ENCODE results near the gene AKR1B15.

Gene AKR1B15

GRCh38 chr7:134627109-134627774, 78.3 kb downstream of the AKR1B15 start:
- in situ Hi-C loops (cut with HindIII; ENCODE audit: low pct_ligation_motif_present, low sequenced_read_pairs) = no loop called here
- Histone ChIP-seq H3K27ac (no peak overlapping the region), H3K36me3 (replicated peaks) (no peaks in the 10 kb centered on the region), H3K27me3 (replicated peaks) (no peaks in the 10 kb centered on the region), H3K4me3 (ENCODE audit: low read depth, low read length) (no peak overlapping the region)
- no peak for DNase-seq
- no peak for TF ChIP-seq CTCF (IDR thresholded peaks at IDR 0.05; ENCODE audit: low read depth, low read length, missing control alignments)

GRCh38 chr7:134627775-134628153, 78.9 kb downstream of the AKR1B15 start:
- no peak for DNase-seq
- no peak for TF ChIP-seq CTCF (IDR thresholded peaks at IDR 0.05; ENCODE audit: low read depth, low read length, missing control alignments)
- H3K27me3 ChIP-seq (replicated peaks) = no peaks in the 10 kb centered on the region
- H3K4me3 ChIP-seq (ENCODE audit: low read depth, low read length) = no peak overlapping the region
- no peaks in the 10 kb centered on the region for H3K36me3 ChIP-seq (replicated peaks)
- in situ Hi-C loops (cut with HindIII; ENCODE audit: low pct_ligation_motif_present, low sequenced_read_pairs) = no loop called here
- H3K27ac ChIP-seq = no peak overlapping the region

GRCh38 chr7:134629445-134629844, 80.5 kb downstream of the AKR1B15 start:
- in situ Hi-C loops (cut with HindIII; ENCODE audit: low pct_ligation_motif_present, low sequenced_read_pairs) = no loop called here
- no peak for DNase-seq
- Histone ChIP-seq H3K27ac (no peak overlapping the region), H3K27me3 (replicated peaks) (no peaks in the 10 kb centered on the region), H3K4me3 (ENCODE audit: low read depth, low read length) (no peak overlapping the region), H3K36me3 (replicated peaks) (no peaks in the 10 kb centered on the region)
- no peak for TF ChIP-seq CTCF (IDR thresholded peaks at IDR 0.05; ENCODE audit: low read depth, low read length, missing control alignments)
